K562 (cell line): Measurements from ENCODE around the gene TMEM38B. TPM values are rescaled to one million over a fixed set of nuclear protein-coding genes. Genes with fewer than 3 reads are reported as not detected.
"Not testable (repeated sequence)": the region's sequence is repeated elsewhere in the genome, so short reads cannot be mapped to it uniquely, and the experiment has no call there.

Experiments used
- AFF1 ChIP-seq, 2 experiments: fragments of 450-650 bp; IDR thresholded peaks; 2 replicates each; pipeline ENCODE4 v1.6.1; 2018; ENCODE audit warnings: mild to moderate bottlenecking in 2 of 2, low read depth in 1 of 2; ENCODE audit not compliant: partially characterized antibody in 2 of 2
- ATF1 ChIP-seq, 2 experiments: fragments of 450-650 bp in 1 of 2; IDR thresholded peaks; 2 replicates each; pipeline ENCODE4 v1.6.1; 2016; ENCODE audit warnings: missing compliant biosample characterization in 1 of 2, missing genetic modification characterization in 1 of 2
- EP400 ChIP-seq: fragments of 450-650 bp; IDR thresholded peaks from 2 replicates; pipeline ENCODE4 v1.6.1; 2017; ENCODE audit warnings: antibody characterized with exemption, mild to moderate bottlenecking, moderate library complexity
- HBP1 ChIP-seq: fragments of 450-650 bp; formaldehyde crosslinking; IDR thresholded peaks from 2 replicates; pipeline ENCODE4 v1.4.0; 2022; ENCODE audit warnings: missing genetic modification characterization
- LEF1 ChIP-seq: fragments of 450-650 bp; IDR thresholded peaks from 2 replicates; pipeline ENCODE4 v1.6.1; 2016; ENCODE audit warnings: mild to moderate bottlenecking
- MAFF ChIP-seq: IDR thresholded peaks from 2 replicates; pipeline ENCODE4 v1.6.1; 2012; ENCODE audit warnings: low read length, improper control_type of control experiment
- MAFG ChIP-seq: fragments of 450-650 bp; conservative IDR thresholded peaks from 2 replicates; pipeline ENCODE4 v1.6.1; 2016; ENCODE audit warnings: missing genetic modification characterization, missing compliant biosample characterization
- MAZ ChIP-seq, 2 experiments: fragments of 450-650 bp in 1 of 2; sonication (generic) in 1 of 2; formaldehyde crosslinking; IDR thresholded peaks in 1 of 2; conservative IDR thresholded peaks in 1 of 2; 2 replicates each; pipeline versions ENCODE4 v1.4.0 to v1.5.0; 2020; ENCODE audit warnings: mild to moderate bottlenecking in 1 of 2, missing genetic modification reagents in 1 of 2
- MTA3 ChIP-seq: fragments of 450-650 bp; formaldehyde crosslinking; IDR thresholded peaks from 2 replicates; pipeline ENCODE4 v1.6.1; 2017; ENCODE audit warnings: mild to moderate bottlenecking, borderline replicate concordance
- OTX1 ChIP-seq: fragments of 450-650 bp; formaldehyde crosslinking; IDR thresholded peaks from 2 replicates; pipeline ENCODE4 v1.4.0; 2022; ENCODE audit warnings: mild to moderate bottlenecking
- POLR2A ChIP-seq: fragments of 450-650 bp; conservative IDR thresholded peaks from 2 replicates; pipeline ENCODE4 v1.6.1; 2016
- SMARCA4 ChIP-seq: fragments of 450-650 bp; IDR thresholded peaks from 2 replicates; pipeline ENCODE4 v1.6.1; 2016
- TAF9B ChIP-seq: fragments of 450-650 bp; IDR thresholded peaks from 2 replicates; pipeline ENCODE4 v1.6.1; 2018; ENCODE audit warnings: mild to moderate bottlenecking; ENCODE audit not compliant: partially characterized antibody
- YY1 ChIP-seq, 3 experiments: IDR thresholded peaks; 2 replicates each; pipeline ENCODE4 v1.6.1; 2011; ENCODE audit warnings: low read length in 2 of 3, mild to moderate bottlenecking in 2 of 3, moderate library complexity in 2 of 3, borderline replicate concordance in 1 of 3, control low read depth in 1 of 3, low read depth in 1 of 3; ENCODE audit not compliant: insufficient read depth in 3 of 3, insufficient replicate concordance in 2 of 3, control insufficient read depth in 1 of 3, insufficient read length in 1 of 3; ENCODE audit errors: extremely low read depth in 1 of 3
- ZBTB17 ChIP-seq: fragments of 450-650 bp; formaldehyde crosslinking; IDR thresholded peaks from 2 replicates; pipeline ENCODE4 v1.4.0; 2020; ENCODE audit warnings: mild to moderate bottlenecking
- ZBTB2 ChIP-seq: fragments of 450-650 bp; IDR thresholded peaks from 2 replicates; pipeline ENCODE4 v1.6.1; 2016; ENCODE audit warnings: antibody characterized with exemption
- polyA plus RNA-seq, 8 experiments: library from polyadenylated mRNA; depleted of rRNA in 4 of 8; stranded (reverse) in 5 of 8; unstranded in 3 of 8; fragments of >200 nt; fragmentation: Nextera tagmentation in 2 of 8; fragmentation: Illumina TruSeq in 1 of 8; extraction: Ambion mirVana in 2 of 8; extraction: Trizol in 1 of 8; gene quantifications; 2 replicates each; pipeline versions ENCODE4 v1.2.1 to v1.2.3, GENCODE V29; 2011 to 2014; ENCODE audit warnings: inconsistent platforms in 1 of 8, missing spikeins in 1 of 8
- total RNA-seq, 7 experiments: library from RNA; depleted of rRNA in 6 of 7; stranded (reverse); fragments of >200 nt in 6 of 7; fragmentation: Illumina TruSeq in 2 of 7; extraction: Trizol in 2 of 7; gene quantifications; 2 replicates each; pipeline versions ENCODE4 v1.2.1 to v1.2.3, GENCODE V29; 2011 to 2021; ENCODE audit warnings: low replicate concordance in 1 of 7
- TF ChIP-seq, protein P1 (sequence below), 3 experiments: fragments of 200-800 bp in 1 of 3; sonication (Bioruptor generic) in 1 of 3; sonication (generic) in 1 of 3; formaldehyde crosslinking in 1 of 3; IDR thresholded peaks; 2 replicates each; pipeline versions ENCODE4 v1.6.1 to v1.8.0; 2016 to 2022; ENCODE audit warnings: mild to moderate bottlenecking in 2 of 3, missing compliant biosample characterization in 2 of 3, missing genetic modification characterization in 2 of 3, missing genetic modification reagents in 1 of 3

The TMEM38B gene
- total and polyA plus RNA-seq, 9 of the 15 experiments (the other 6 are each of a cell fraction or from before 2014, with no cell fraction given), result 26.0 to 57.5 (median 38.5) TPM

- peak; percentile 62; the same call in 1 of the 2 replicates for TF ChIP-seq HBP1 (CRISPR knock-in tag)
- TF ChIP-seq POLR2A, result peak; percentile 87
- peak; percentile 53 for TF ChIP-seq SMARCA4
- TF ChIP-seq ZBTB2, result 0 out of 2 replicates have a peak, but pooled peaks have one; percentile 39
- peak in 1 of 3 experiments; percentile 83 for TF ChIP-seq YY1 (IDR thresholded peaks at IDR 0.05; ENCODE audit: borderline replicate concordance in 1 of 3, control insufficient read depth in 1 of 3, extremely low read depth in 1 of 3, insufficient read depth in 3 of 3, insufficient read length in 1 of 3, insufficient replicate concordance in 2 of 3, low read depth in 1 of 3, low read length in 2 of 3)
- TF ChIP-seq LEF1, result 0 out of 2 replicates have a peak, but pooled peaks have one; percentile 58
- TF ChIP-seq AFF1 (IDR thresholded peaks at IDR 0.05; ENCODE audit: low read depth in 1 of 2, partially characterized antibody in 2 of 2), result peak in 1 of 2 experiments; percentile 53
- TF ChIP-seq MAFF, result peak; percentile 29; the same call in 1 of the 2 replicates
- TF ChIP-seq MTA3, result peak; percentile 84; the same call in 1 of the 2 replicates
- TF ChIP-seq TAF9B, result peak; percentile 86
- peak in 1 of 2 experiments; percentile 61; a peak in 1 of 4 replicates for TF ChIP-seq MAZ (CRISPR knock-in tag; conservative IDR thresholded peaks at IDR 0.05 in 1 of 2, IDR thresholded peaks at IDR 0.05 in 1 of 2)
- TF ChIP-seq, protein P1, sequence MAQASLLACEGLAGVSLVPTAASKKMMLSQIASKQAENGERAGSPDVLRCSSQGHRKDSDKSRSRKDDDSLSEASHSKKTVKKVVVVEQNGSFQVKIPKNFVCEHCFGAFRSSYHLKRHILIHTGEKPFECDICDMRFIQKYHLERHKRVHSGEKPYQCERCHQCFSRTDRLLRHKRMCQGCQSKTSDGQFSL (CRISPR knock-in tag; IDR thresholded peaks at IDR 0.05), result not testable (repeated sequence)
- TF ChIP-seq, protein P1 (tag; IDR thresholded peaks at IDR 0.05), result 0 out of 4 replicates have a peak, but pooled peaks of 1 of the 2 experiments have one; percentile 41
- peak; percentile 86 for TF ChIP-seq EP400
- TF ChIP-seq ATF1 (CRISPR knock-in tag; IDR thresholded peaks at IDR 0.05), result not testable (repeated sequence)
- TF ChIP-seq ATF1 (tag; IDR thresholded peaks at IDR 0.05), result peak; percentile 70
- TF ChIP-seq MAFG (tag), result peak; percentile 76
- peak; percentile 68; the same call in 1 of the 2 replicates for TF ChIP-seq ZBTB17 (CRISPR knock-in tag)
- TF ChIP-seq OTX1 (CRISPR knock-in tag), result peak; percentile 74; the same call in 1 of the 2 replicates
These were observed 88.5 kb downstream of the TMEM38B start (continued) for GRCh38 chr9:105782561-105783494.
